CD4-positive, alpha-beta T cell (primary cell): Measurements from ENCODE around the gene PCDHB15. TPM values are rescaled to one million over a fixed set of nuclear protein-coding genes. Genes with fewer than 3 reads are reported as not detected.

Experiments used
- ATAC-seq: fragments of 200-7000 bp; cut with Tn5 transposase; one replicate; pipeline ENCODE4 v1.10.0; 2022; ENCODE audit warnings: mild to moderate bottlenecking; ENCODE audit not compliant: poor library complexity
- CTCF ChIA-PET: fragments of 350-600 bp; sonication (Branson Sonifier 250); formaldehyde crosslinking; loops from one replicate; lab custom pipeline; 2021; ENCODE audit warnings: antibody characterized with exemption, inconsistent platforms; lab: Charles Lee
- POLR2A ChIA-PET: fragments of 350-600 bp; sonication (Branson Sonifier 250); formaldehyde crosslinking; loops from one replicate; lab custom pipeline; 2021; ENCODE audit warnings: antibody characterized with exemption, inconsistent platforms; lab: Charles Lee
- DNase-seq, 14 experiments: peaks; one replicate each; pipeline ENCODE4 v3.0.0-alpha.2; 2013 to 2020; ENCODE audit warnings: mixed read lengths in 2 of 14
- H3K27ac ChIP-seq, 2 donors: one replicate each; pipeline versions ENCODE4 v1.5.1 to v1.7.0; 2013; ENCODE audit warnings: low read length in 2 of 2, low read depth in 1 of 2, mild to moderate bottlenecking in 1 of 2
- H3K27me3 ChIP-seq, 2 experiments: 1 replicate in 1 of 2; 2 replicates in 1 of 2; pipeline versions ENCODE4 v1.6.1 to v1.7.0; 2013; ENCODE audit warnings: low read length in 2 of 2, control low read depth in 1 of 2, mild to moderate bottlenecking in 1 of 2, moderate library complexity in 1 of 2; ENCODE audit not compliant: insufficient read depth in 2 of 2, control insufficient read depth in 1 of 2
- H3K36me3 ChIP-seq: one replicate; pipeline ENCODE4 v1.6.1; 2013; ENCODE audit warnings: low read length, control low read depth; ENCODE audit not compliant: insufficient read depth
- H3K4me1 ChIP-seq: one replicate; pipeline ENCODE4 v1.6.1; 2013; ENCODE audit warnings: low read length, control low read depth; ENCODE audit not compliant: insufficient read depth
- H3K4me3 ChIP-seq: one replicate; pipeline ENCODE4 v1.5.1; 2013; ENCODE audit warnings: mild to moderate bottlenecking, low read length, moderate library complexity
- H3K9me3 ChIP-seq, 2 experiments: 1 replicate in 1 of 2; 2 replicates in 1 of 2; pipeline versions ENCODE4 v1.6.1 to v1.7.0; 2013; ENCODE audit warnings: low read length in 2 of 2, mild to moderate bottlenecking in 2 of 2, control low read depth in 1 of 2, moderate library complexity in 1 of 2; ENCODE audit not compliant: control insufficient read depth in 1 of 2, insufficient read depth in 1 of 2
- H3K27ac Mint-ChIP-seq: one replicate; pipeline ENCODE4 v1.8.0; 2020; ENCODE audit warnings: mixed read lengths
- H3K27me3 Mint-ChIP-seq: one replicate; pipeline ENCODE4 v1.8.0; 2021; ENCODE audit warnings: mixed read lengths
- H3K36me3 Mint-ChIP-seq: one replicate; pipeline ENCODE4 v1.8.0; 2021; ENCODE audit warnings: low read depth, mixed read lengths
- H3K4me1 Mint-ChIP-seq: one replicate; pipeline ENCODE4 v1.8.0; 2021; ENCODE audit warnings: low read depth, mixed read lengths
- H3K4me3 Mint-ChIP-seq: one replicate; pipeline ENCODE4 v1.8.0; 2020; ENCODE audit warnings: mild to moderate bottlenecking, mixed read lengths
- H3K9me3 Mint-ChIP-seq: one replicate; pipeline ENCODE4 v1.8.0; 2020; ENCODE audit warnings: mixed read lengths
- CTCF ChIP-seq: fragments of 200-600 bp; IDR thresholded peaks from one replicate; pipeline ENCODE4 v1.8.0; 2022; ENCODE audit warnings: antibody characterized with exemption, mild to moderate bottlenecking
- intact Hi-C, 2 experiments: fragments of 100-400 bp; cut with DNase I in 1 of 2; cut with micrococcal nuclease in 1 of 2; formaldehyde crosslinking; loops; one replicate each; pipeline versions ENCODE4 v1.15.1 to v1.9.0; 2023 to 2025; cut with DNase I, micrococcal nuclease
- total RNA-seq, 174 experiments: library from RNA in 2 of 174; stranded (reverse) in 2 of 174; gene quantifications; one replicate each; pipeline ENCODE4 v1.2.3 and lab custom pipeline; 2021 to 2026

The PCDHB15 gene
- total RNA-seq, 2 experiments from 2014 or later, result not detected

GRCh38 chr5:141298376-141298775 lies 53.2 kb downstream of the PCDHB15 start:
- ATAC-seq, result no peak
- H3K9me3 ChIP-seq, result peaks cover 56 to 79% of the 10 kb centered on the region in 2 experiments
- no peak overlapping the region for H3K4me3 ChIP-seq
- ChIA-PET POLR2A (no interaction called here), CTCF (no interaction called here)
- DNase-seq, result no peak
- H3K36me3 ChIP-seq, result no peaks in the 10 kb centered on the region
- H3K27me3 ChIP-seq, result no peaks in the 10 kb centered on the region
- Mint-ChIP-seq H3K27me3 (no peaks in the 10 kb centered on the region), H3K27ac (no peak overlapping the region), H3K4me3 (no peak overlapping the region), H3K4me1 (no peaks in the 10 kb centered on the region), H3K9me3 (peaks cover 22% of the 10 kb centered on the region), H3K36me3 (peaks cover 93% of the 10 kb centered on the region)
- intact Hi-C loops, result no loop called here
- no peak for TF ChIP-seq CTCF
- H3K4me1 ChIP-seq, result no peaks in the 10 kb centered on the region
- no peak overlapping the region for H3K27ac ChIP-seq

Other genes with a start within 250 kb of the PCDHB15 start
- gene PCDHB1, start 194.0 kb upstream of the PCDHB15 start, total RNA-seq, result not detected
- gene PCDHB2, start 150.8 kb upstream of the PCDHB15 start, total RNA-seq, result not detected
- not detected for gene PCDHB3, start 144.9 kb upstream of the PCDHB15 start, total RNA-seq
- not detected for gene PCDHB4, start 123.6 kb upstream of the PCDHB15 start, total RNA-seq
- gene PCDHB5, start 110.2 kb upstream of the PCDHB15 start, total RNA-seq, result under 1 TPM in 1 of 2 experiments, not detected in 1; 0.08 TPM
- gene PCDHB6, start 95.3 kb upstream of the PCDHB15 start, total RNA-seq, result not detected
- gene PCDHB7, start 72.8 kb upstream of the PCDHB15 start, total RNA-seq, result not detected
- gene PCDHB8, start 67.6 kb upstream of the PCDHB15 start, total RNA-seq, result not detected
- not detected for gene PCDHB16, start 63.0 kb upstream of the PCDHB15 start, total RNA-seq
- gene PCDHB9, start 58.2 kb upstream of the PCDHB15 start, total RNA-seq, result not detected
- gene PCDHB10, start 53.0 kb upstream of the PCDHB15 start, total RNA-seq, result not detected
- gene PCDHB11, start 45.8 kb upstream of the PCDHB15 start, total RNA-seq, result not detected
- not detected for gene PCDHB12, start 36.7 kb upstream of the PCDHB15 start, total RNA-seq
- gene PCDHB13, start 31.5 kb upstream of the PCDHB15 start, total RNA-seq, result not detected
- gene PCDHB14, start 22.1 kb upstream of the PCDHB15 start, total RNA-seq, result not detected
- gene SLC25A2, start 58.7 kb downstream of the PCDHB15 start, total RNA-seq, result under 1 TPM in 1 of 2 experiments, not detected in 1; 0.22 TPM
- 10 to 100 TPM; 80.5 TPM for gene TAF7, start 75.4 kb downstream of the PCDHB15 start, total RNA-seq
- not detected for gene PCDHGA1, start 85.1 kb downstream of the PCDHB15 start, total RNA-seq
- not detected for gene PCDHGA2, start 93.4 kb downstream of the PCDHB15 start, total RNA-seq
- gene PCDHGA3, start 98.4 kb downstream of the PCDHB15 start, total RNA-seq, result not detected
- gene PCDHGB1, start 104.7 kb downstream of the PCDHB15 start, total RNA-seq, result under 1 TPM in 1 of 2 experiments, not detected in 1; 0.05 TPM
- under 1 TPM; 0.08 TPM for gene PCDHGA4, start 109.6 kb downstream of the PCDHB15 start, total RNA-seq
- gene PCDHGB2, start 114.6 kb downstream of the PCDHB15 start, total RNA-seq, result under 1 TPM; 0.19 to 0.20 TPM
- under 1 TPM in 1 of 2 experiments, not detected in 1; 0.08 TPM for gene PCDHGA5, start 118.8 kb downstream of the PCDHB15 start, total RNA-seq
- gene PCDHGB3, start 124.8 kb downstream of the PCDHB15 start, total RNA-seq, result under 1 TPM; 0.11 to 0.28 TPM
- gene PCDHGA6, start 128.5 kb downstream of the PCDHB15 start, total RNA-seq, result under 1 TPM in 1 of 2 experiments, not detected in 1; 0.11 TPM
- not detected for gene PCDHGA7, start 137.3 kb downstream of the PCDHB15 start, total RNA-seq
- gene PCDHGB4, start 142.3 kb downstream of the PCDHB15 start, total RNA-seq, result not detected
- not detected for gene PCDHGA8, start 147.2 kb downstream of the PCDHB15 start, total RNA-seq
- gene PCDHGB5, start 152.6 kb downstream of the PCDHB15 start, total RNA-seq, result under 1 TPM; 0.14 to 0.20 TPM
- gene PCDHGA9, start 157.4 kb downstream of the PCDHB15 start, total RNA-seq, result not detected
- under 1 TPM in 1 of 2 experiments, not detected in 1; 0.06 TPM for gene PCDHGB6, start 162.6 kb downstream of the PCDHB15 start, total RNA-seq
- under 1 TPM in 1 of 2 experiments, not detected in 1; 0.08 TPM for gene PCDHGA10, start 167.6 kb downstream of the PCDHB15 start, total RNA-seq
- not detected for gene PCDHGB7, start 172.3 kb downstream of the PCDHB15 start, total RNA-seq
- not detected for gene PCDHGA11, start 175.7 kb downstream of the PCDHB15 start, total RNA-seq
- gene PCDHGA12, start 185.1 kb downstream of the PCDHB15 start, total RNA-seq, result not detected
- gene PCDHGC3, start 230.6 kb downstream of the PCDHB15 start, total RNA-seq, result not detected
- gene PCDHGC4, start 239.6 kb downstream of the PCDHB15 start, total RNA-seq, result not detected
- gene PCDHGC5, start 243.7 kb downstream of the PCDHB15 start, total RNA-seq, result not detected